K562 (cell line): ENCODE measurements around the gene GCDH. TPM values are rescaled to one million over a fixed set of nuclear protein-coding genes. Genes with fewer than 3 reads are reported as not detected.
A peak's percentile ranks its signal among the peaks of the same experiment; 100 is the strongest.

Experiments
- HBP1 ChIP-seq: fragments of 450-650 bp; formaldehyde crosslinking; IDR thresholded peaks from 2 replicates; pipeline ENCODE4 v1.4.0; 2022; ENCODE audit warnings: missing genetic modification characterization
- HDAC3 ChIP-seq: fragments of 450-650 bp; IDR thresholded peaks from 2 replicates; pipeline ENCODE4 v1.6.1; 2018; ENCODE audit warnings: borderline replicate concordance, mild to moderate bottlenecking, moderate library complexity; ENCODE audit not compliant: partially characterized antibody
- SMAD2 ChIP-seq: fragments of 150-350 bp; IDR thresholded peaks from 2 replicates; pipeline ENCODE4 v1.6.1; 2014; ENCODE audit warnings: low read depth, mild to moderate bottlenecking, low read length
- ZNF586 ChIP-seq: fragments of 450-650 bp; formaldehyde crosslinking; conservative IDR thresholded peaks from 2 replicates; pipeline ENCODE4 v1.4.0; 2020; ENCODE audit warnings: mild to moderate bottlenecking, moderate library complexity
- polyA plus RNA-seq, 8 experiments: library from polyadenylated mRNA; depleted of rRNA in 4 of 8; stranded (reverse) in 5 of 8; unstranded in 3 of 8; fragments of >200 nt; fragmentation: Nextera tagmentation in 2 of 8; fragmentation: Illumina TruSeq in 1 of 8; extraction: Ambion mirVana in 2 of 8; extraction: Trizol in 1 of 8; gene quantifications; 2 replicates each; pipeline versions ENCODE4 v1.2.1 to v1.2.3, GENCODE V29; 2011 to 2014; ENCODE audit warnings: inconsistent platforms in 1 of 8, missing spikeins in 1 of 8
- total RNA-seq, 7 experiments: library from RNA; depleted of rRNA in 6 of 7; stranded (reverse); fragments of >200 nt in 6 of 7; fragmentation: Illumina TruSeq in 2 of 7; extraction: Trizol in 2 of 7; gene quantifications; 2 replicates each; pipeline versions ENCODE4 v1.2.1 to v1.2.3, GENCODE V29; 2011 to 2021; ENCODE audit warnings: low replicate concordance in 1 of 7
- TF ChIP-seq, protein P1 (sequence below): fragments of 450-650 bp; formaldehyde crosslinking; IDR thresholded peaks from 2 replicates; pipeline ENCODE4 v1.4.0; 2020; ENCODE audit warnings: mild to moderate bottlenecking, mixed read lengths
- TF ChIP-seq, protein P2 (sequence below): IDR thresholded peaks from 3 replicates; pipeline ENCODE4 v1.6.1; 2011; ENCODE audit warnings: borderline replicate concordance, mild to moderate bottlenecking, moderate library complexity; ENCODE audit not compliant: insufficient read length; ENCODE audit errors: extremely low read depth
- TF ChIP-seq, protein P3 (sequence below): fragments of 450-650 bp; formaldehyde crosslinking; IDR thresholded peaks from 2 replicates; pipeline ENCODE4 v1.4.0; 2020; ENCODE audit warnings: mild to moderate bottlenecking, moderate library complexity
- TF ChIP-seq, protein P4 (sequence below), 2 experiments: fragments of 450-650 bp; formaldehyde crosslinking in 1 of 2; IDR thresholded peaks; 2 replicates each; pipeline versions ENCODE4 v1.4.0 to v1.6.1; 2014 to 2020; ENCODE audit warnings: mild to moderate bottlenecking in 2 of 2, borderline replicate concordance in 1 of 2, low read depth in 1 of 2

Gene GCDH
- total and polyA plus RNA-seq, 9 of the 15 experiments (the other 6 are each of a cell fraction or from before 2014, with no cell fraction given) = 2.9 to 50.8 (median 19.1) TPM

DNA sequence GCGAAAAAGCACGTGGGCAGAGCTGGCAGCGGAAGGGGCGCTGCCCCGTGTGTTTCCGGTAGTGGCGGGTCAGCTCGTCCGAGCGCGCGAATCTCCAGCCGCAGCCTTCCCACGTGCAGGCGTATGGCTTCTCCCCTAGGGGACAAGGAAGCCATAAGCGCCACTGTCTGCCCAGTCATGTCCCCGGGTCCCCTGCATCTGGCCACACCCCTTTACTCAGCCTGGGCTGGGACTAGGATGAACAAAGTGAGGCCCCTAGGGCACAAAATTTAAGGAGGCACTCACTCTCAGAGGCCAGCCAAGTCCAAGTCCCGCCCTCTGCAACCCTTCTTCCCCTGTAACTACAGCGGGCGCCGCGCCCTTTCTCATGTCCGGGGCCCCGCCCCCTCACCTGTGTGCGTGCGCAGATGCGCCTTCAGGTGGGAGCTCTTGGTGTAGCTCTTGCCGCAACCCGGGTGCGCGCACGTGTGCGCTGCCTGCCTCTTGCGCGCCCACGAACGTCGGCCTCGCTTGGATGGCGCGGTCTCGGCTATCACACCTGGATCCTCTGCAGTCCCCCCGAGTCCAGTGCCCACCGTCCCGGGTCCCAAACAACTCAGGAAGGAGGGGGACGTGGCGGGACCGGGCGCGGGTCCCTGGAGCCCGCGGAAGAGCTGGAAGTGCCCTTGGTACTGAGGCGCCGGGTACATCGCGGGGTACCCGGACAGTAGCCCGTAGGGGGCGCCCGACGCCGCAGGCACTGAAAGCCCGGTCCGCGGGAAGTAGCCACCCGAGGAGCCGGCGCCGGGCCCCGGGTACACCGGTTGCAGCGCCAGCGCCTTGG is 5.8 kb upstream of the GCDH start (continued):
- TF ChIP-seq, protein P1, sequence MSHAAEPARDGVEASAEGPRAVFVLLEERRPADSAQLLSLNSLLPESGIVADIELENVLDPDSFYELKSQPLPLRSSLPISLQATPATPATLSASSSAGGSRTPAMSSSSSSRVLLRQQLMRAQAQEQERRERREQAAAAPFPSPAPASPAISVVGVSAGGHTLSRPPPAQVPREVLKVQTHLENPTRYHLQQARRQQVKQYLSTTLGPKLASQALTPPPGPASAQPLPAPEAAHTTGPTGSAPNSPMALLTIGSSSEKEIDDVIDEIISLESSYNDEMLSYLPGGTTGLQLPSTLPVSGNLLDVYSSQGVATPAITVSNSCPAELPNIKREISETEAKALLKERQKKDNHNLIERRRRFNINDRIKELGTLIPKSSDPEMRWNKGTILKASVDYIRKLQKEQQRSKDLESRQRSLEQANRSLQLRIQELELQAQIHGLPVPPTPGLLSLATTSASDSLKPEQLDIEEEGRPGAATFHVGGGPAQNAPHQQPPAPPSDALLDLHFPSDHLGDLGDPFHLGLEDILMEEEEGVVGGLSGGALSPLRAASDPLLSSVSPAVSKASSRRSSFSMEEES (CRISPR knock-in tag) = no peak
- no peak for TF ChIP-seq HBP1 (CRISPR knock-in tag)
- TF ChIP-seq, protein P2, sequence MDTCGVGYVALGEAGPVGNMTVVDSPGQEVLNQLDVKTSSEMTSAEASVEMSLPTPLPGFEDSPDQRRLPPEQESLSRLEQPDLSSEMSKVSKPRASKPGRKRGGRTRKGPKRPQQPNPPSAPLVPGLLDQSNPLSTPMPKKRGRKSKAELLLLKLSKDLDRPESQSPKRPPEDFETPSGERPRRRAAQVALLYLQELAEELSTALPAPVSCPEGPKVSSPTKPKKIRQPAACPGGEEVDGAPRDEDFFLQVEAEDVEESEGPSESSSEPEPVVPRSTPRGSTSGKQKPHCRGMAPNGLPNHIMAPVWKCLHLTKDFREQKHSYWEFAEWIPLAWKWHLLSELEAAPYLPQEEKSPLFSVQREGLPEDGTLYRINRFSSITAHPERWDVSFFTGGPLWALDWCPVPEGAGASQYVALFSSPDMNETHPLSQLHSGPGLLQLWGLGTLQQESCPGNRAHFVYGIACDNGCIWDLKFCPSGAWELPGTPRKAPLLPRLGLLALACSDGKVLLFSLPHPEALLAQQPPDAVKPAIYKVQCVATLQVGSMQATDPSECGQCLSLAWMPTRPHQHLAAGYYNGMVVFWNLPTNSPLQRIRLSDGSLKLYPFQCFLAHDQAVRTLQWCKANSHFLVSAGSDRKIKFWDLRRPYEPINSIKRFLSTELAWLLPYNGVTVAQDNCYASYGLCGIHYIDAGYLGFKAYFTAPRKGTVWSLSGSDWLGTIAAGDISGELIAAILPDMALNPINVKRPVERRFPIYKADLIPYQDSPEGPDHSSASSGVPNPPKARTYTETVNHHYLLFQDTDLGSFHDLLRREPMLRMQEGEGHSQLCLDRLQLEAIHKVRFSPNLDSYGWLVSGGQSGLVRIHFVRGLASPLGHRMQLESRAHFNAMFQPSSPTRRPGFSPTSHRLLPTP = no peak
- TF ChIP-seq, protein P3, sequence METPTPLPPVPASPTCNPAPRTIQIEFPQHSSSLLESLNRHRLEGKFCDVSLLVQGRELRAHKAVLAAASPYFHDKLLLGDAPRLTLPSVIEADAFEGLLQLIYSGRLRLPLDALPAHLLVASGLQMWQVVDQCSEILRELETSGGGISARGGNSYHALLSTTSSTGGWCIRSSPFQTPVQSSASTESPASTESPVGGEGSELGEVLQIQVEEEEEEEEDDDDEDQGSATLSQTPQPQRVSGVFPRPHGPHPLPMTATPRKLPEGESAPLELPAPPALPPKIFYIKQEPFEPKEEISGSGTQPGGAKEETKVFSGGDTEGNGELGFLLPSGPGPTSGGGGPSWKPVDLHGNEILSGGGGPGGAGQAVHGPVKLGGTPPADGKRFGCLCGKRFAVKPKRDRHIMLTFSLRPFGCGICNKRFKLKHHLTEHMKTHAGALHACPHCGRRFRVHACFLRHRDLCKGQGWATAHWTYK (CRISPR knock-in tag) = peak; percentile 70
- TF ChIP-seq, protein P4, sequence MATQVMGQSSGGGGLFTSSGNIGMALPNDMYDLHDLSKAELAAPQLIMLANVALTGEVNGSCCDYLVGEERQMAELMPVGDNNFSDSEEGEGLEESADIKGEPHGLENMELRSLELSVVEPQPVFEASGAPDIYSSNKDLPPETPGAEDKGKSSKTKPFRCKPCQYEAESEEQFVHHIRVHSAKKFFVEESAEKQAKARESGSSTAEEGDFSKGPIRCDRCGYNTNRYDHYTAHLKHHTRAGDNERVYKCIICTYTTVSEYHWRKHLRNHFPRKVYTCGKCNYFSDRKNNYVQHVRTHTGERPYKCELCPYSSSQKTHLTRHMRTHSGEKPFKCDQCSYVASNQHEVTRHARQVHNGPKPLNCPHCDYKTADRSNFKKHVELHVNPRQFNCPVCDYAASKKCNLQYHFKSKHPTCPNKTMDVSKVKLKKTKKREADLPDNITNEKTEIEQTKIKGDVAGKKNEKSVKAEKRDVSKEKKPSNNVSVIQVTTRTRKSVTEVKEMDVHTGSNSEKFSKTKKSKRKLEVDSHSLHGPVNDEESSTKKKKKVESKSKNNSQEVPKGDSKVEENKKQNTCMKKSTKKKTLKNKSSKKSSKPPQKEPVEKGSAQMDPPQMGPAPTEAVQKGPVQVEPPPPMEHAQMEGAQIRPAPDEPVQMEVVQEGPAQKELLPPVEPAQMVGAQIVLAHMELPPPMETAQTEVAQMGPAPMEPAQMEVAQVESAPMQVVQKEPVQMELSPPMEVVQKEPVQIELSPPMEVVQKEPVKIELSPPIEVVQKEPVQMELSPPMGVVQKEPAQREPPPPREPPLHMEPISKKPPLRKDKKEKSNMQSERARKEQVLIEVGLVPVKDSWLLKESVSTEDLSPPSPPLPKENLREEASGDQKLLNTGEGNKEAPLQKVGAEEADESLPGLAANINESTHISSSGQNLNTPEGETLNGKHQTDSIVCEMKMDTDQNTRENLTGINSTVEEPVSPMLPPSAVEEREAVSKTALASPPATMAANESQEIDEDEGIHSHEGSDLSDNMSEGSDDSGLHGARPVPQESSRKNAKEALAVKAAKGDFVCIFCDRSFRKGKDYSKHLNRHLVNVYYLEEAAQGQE (IDR thresholded peaks at IDR 0.05; ENCODE audit: borderline replicate concordance) = peak; percentile 41; the same call in 1 of the 2 replicates
- TF ChIP-seq, protein P4 (CRISPR knock-in tag; IDR thresholded peaks at IDR 0.05; ENCODE audit: low read depth) = no peak
- TF ChIP-seq SMAD2 = no peak
- TF ChIP-seq HDAC3 = no peak
- TF ChIP-seq ZNF586 (CRISPR knock-in tag) = no peak
